ENCODE results near the gene HELZ2.

Gene HELZ2

GRCh38 chr20:63525185-63525584 lies 48.9 kb downstream of the HELZ2 start:
- no peak for DNase-seq (ENCODE audit: low spot score)

Measured in SK-N-DZ (cell line).